T-helper 9 cell (primary cell): ENCODE results near the gene MPZL3.

ENCODE experiments used
- DNase-seq: peaks from one replicate; pipeline ENCODE4 v3.0.0-alpha.2; 2020

Gene MPZL3

DNA sequence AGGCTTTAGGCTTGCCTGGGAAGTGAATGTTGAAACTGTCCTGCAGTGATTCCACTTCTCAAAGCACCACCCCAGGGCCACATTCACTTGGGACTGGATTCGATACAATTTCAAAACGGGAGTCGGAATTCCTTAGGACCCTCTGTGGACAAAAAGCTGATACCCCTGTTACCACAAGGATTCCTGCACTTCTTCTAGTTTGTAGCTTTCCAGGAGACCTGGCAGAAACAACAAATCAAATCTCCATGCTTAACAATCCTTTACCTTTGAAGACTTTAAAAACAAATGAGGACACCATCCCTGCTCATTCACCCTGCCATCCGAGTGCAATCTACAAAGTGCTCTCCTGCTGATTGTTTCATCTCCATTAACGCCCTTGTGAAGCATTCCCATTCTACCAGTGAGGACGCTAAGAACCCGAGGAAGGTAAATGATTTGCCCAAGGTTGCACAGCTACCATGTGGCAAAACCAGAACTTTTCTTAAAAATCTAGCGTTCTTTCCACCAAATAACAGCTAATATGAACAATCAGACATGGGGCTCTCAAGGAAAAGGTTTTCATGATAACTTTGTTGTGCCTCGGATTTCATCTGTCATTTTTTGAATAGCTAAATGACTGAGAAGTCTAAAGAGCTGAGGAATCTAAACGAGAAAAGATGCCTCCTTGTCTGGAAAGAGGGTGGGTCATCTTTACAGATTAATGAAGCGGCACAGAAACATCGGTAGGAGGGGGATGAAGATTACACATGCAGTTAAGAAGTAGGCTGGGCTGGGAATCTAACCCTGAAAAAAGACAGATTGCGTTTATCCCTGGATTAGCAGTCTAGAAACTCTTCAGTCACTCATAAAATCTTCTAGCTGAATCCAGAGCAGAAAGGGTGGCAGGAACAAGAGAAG is 12.7 kb upstream of the MPZL3 start:
- no peak for DNase-seq

DNA sequence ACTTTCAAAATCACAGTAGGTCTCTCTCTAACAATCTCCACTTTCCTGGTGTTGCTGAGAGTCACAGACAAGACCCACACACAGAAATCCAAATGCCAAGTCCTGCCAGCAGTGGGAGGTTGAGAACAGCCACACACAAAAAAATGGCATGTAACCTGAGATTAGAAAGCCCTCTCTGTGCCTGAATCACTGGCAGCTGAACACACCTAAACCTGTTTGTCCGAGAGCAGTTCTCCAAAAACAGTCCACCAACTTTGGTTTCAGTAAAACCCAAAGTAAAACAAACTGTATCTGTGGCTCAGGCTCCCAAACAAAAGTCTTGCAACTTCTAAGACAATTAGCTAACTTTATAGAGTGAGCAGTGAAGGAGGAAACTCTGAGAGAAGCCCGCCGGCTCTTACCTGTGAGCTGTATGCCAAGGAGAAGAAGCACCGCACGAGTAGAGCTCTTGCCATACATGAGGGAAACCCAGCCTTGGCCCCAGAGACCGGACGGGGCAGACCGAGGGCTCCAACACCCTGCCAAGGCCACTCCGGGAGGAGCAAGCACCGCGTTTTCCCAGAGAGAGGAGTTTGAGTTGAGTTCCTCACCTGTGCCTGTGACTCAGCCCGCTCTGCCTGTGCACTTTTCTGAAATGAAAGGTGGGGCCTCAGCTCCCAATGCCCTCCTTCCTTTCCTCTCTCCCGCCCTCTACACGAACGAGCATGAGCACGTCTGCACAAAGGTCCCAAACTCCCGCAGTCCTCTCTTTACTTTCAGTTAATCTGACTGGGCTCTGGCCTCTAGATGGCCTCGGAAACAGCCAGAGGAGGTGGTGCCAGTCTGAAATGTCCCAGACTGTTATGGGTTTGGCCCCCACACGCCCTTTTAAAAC is 11.8 kb upstream of the MPZL3 start, which contains the start of gene MPZL2:
Gene MPZL2, minus strand, starts transcription at position 603 of the 874 bp plus-strand sequence. Its CDS starts 144 bp downstream, at position 459.
- no peak for DNase-seq

DNA sequence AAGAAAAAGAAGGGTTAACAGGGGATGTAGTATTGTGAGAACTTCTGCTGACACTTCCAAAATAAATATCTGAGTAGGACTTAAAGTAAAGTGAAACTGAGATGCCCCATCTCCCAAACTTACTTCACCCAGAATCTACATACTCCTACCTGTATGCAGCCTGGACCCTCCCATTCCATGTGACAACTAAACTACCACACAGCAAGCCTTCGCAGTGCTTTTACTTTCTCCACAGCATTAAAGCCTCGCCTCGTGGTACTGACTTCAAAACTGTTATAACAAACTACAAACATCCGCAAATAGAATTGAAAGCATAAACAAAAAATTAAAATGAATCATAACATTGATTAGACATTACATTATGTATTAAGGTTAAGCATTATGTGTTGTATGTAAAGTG is 10.9 kb upstream of the MPZL3 start:
- DNase-seq = no peak

DNA sequence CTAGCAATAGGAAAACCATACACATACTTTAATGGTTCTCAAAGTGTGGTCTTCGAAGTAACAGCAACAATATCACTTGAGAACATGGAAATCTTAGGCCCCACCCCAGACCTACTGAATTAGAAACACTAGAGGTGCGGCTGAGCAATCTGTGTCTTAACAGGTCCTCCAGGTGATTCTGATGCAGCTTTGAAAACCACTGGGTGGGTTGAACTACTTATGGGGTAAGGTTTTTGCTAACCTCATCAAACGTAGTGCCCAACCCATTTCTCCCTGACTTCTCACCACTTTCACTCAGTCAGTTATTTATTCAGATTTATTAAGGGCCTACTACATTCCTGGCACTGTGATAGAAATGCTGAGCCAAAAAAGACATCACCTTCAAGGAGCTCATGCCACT is 8.2 kb upstream of the MPZL3 start:
- no peak for DNase-seq

DNA sequence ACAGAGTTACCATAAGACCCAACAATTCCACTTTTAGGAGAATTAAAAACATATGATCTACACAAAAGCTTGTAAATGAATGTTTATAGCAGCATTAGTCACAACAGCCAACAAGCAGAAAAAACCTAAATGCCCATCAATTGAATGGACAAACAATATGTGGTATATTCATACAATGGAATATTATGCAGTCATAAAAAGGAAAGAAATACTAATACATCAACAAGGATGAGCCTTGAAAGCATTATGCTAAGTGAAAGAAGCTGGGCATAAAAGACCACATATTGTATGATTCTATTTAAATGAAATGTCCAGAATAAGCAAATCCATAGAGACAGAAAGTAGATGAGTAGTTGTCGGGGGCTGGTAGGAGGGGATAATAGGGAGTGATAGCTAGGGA is 7.0 kb upstream of the MPZL3 start:
- DNase-seq = no peak

DNA sequence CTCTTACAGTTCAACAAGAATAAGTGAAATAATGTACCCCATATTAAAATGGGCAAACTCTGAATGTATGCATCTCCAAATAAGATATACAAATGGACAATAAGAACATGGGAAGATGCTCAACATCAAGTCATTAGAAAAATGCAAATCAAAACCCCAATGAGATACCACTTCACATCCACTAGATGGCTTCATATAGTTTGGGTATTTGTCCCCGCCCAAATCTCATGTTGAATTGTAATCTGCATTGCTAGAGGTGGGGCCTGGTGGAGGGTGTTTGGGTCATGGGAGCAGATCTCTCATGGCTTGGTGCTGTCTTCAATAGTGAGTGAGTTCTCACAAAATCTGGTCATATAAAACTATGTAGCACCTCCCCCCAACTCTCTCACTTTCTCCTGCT is 6.2 kb upstream of the MPZL3 start:
- no peak for DNase-seq

DNA sequence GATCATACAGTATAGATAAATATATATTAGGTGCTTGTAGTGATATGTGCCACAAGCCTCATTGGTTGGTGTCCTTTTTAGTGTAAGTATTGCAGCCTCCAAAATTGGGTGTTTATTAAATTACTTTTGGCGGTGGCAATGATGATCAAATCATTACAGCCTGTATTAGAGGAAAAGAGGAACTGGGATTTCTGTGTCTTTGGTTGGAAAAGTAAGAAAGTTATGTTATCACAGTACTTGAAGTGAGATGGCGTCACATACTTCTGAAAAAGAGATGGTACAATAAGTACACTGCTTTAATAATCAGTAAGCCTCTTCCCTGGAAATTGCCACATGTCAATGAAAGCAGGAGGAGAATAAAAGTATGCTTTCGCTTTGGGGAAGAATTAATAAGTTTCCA is 523 bp upstream of the MPZL3 start:
- DNase-seq = no peak

DNA sequence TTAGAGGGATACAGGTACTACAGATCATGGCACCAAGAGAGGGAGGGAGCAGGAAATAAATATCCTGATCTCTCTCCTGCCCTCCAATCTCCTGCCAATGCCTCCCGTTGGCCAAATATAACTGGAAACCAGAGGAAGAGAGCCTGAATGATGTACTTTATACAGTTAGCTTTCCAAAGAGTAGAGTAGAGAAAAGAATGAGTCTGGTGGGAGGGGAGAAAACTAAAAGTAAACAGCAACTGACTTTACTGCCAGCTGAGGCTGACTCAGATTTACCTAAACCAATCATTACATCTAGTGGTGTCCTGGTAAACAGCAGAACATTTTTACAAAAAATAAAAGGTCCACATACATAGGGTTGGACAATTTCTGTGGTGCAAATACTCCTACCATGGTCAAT is 5.1 kb downstream of the MPZL3 start:
- no peak for DNase-seq

DNA sequence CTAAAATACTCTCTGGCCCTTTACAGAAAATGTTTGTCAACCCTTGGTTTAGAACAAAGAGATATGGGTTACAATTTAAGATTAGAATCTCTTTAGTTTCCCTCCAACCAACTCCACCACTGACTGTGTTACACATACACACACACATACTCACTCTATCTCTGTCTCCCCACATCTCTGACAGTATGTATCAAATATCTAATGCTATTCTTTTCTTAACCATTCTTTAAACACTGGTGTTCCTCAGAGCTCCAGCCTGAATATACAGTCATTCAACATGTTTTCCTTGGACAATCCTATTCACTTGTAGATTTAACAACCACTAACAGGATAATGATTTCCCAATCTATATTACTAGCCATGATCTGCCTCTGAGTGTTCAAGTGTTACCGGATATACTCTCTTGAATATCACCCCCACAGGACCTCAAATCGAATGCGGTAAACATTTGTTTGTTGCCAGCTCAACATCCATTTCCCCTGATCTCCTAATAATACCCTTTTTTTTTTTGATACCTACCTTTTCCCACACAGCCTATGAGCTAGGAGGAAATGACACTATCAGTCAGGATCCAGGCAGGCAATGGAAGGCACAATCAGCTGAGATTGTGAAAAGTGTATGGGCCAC is 6.1 kb downstream of the MPZL3 start:
- no peak for DNase-seq

DNA sequence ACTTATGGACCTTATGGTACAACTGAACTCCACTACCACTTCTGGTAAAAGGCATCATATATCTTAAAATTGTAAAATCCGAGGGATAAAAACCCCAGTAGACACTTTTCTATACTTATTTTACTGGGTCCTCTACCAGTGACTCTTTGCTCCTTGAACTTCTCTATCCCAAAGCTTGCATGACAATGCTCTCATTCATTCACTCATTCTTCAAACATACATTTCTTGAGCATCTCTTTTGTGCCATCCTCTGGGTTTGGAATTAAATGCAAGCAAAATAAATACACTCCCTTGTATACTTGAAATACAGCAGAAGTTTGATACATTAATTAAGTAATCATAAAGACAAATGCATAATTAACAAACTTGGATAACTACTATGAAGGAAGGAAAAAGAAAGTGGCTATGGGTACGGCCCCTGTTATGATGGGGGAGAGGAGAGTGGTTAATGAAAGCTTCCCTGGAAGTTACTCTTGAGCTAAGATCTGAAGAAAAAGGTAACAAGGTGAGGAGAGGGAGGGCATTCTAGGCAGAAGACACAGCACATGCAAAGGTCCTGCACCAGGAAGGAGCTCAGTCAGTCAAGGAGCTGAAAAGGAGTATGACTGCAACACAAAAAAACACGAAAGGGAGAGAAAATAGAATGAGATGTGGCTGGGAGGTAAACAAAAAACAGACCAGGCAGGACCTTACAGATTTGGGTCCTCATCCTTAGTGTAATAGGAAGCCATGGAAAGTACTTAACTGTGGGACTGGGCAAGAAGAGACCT is 8.0 kb downstream of the MPZL3 start:
- no peak for DNase-seq

DNA sequence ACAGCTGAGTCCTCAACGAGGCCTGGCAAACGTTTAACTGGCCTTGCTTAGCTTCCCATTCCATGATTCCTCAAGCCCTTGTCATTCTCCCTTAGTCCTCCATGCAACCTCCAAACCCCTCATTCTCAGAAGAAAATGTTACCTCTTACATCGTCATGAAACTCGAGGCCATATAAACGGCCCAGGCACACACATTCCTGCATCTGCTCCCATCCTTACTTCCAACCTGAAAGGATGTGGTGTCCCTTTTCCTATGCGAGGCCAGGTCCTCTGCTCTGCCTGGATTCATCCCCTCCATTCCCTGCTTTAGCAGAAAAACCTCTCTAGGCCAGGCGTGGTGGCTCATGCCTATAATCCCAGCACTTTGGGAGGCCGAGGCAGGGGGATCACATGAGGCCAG is 9.0 kb downstream of the MPZL3 start:
- DNase-seq = no peak

DNA sequence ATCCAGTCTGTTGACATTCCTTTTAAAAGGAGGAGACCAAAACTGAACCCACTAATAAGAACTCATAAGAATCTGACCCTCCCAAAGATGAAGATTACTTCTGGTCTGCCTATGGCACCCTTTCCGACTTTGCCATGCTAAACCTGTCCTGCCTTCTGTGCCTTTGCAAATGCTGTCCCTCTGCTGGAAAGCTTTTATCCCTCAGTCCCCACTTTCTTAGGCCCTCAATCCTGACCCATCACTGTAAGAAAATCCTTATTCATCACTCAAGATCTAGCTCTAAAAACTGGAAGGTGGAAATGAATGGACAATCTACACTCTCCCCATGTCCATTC is 10.4 kb downstream of the MPZL3 start:
- no peak for DNase-seq

DNA sequence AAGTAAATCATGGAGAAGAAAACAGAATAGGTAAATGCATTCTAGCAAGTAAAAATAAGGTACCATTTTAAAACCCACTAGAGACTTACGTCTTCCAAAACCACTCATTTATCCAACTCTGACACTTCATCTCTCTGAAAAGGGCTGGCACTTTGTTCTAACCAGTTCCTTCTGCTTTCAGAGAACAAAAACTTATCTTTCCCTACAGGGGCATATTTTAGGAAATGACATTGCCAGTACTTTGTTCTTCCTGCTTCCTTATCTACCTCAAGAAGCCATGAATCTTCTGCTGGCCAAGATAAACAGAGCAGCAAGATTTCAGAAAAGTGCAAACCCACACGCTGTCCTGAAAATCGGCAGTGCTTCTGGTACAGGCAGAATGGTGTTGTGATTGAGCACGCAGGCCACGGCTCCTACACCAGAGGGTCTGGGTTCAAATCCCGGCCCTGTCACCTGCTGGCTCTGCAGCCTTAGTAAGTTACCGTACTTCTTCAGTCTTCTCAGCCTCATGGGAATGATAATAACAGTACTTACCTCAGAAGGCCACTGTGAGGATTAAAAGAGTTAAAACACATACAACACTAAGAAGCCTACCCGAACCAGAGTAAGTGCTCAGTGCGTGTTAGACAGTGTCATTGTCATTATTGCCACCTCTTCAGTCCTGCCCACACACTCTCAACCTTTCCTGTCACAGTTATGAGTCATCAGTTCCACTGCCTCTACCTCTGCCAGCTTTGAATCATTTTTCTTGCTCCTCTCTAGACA is 11.0 kb downstream of the MPZL3 start:
- DNase-seq = peak; percentile 43

DNA sequence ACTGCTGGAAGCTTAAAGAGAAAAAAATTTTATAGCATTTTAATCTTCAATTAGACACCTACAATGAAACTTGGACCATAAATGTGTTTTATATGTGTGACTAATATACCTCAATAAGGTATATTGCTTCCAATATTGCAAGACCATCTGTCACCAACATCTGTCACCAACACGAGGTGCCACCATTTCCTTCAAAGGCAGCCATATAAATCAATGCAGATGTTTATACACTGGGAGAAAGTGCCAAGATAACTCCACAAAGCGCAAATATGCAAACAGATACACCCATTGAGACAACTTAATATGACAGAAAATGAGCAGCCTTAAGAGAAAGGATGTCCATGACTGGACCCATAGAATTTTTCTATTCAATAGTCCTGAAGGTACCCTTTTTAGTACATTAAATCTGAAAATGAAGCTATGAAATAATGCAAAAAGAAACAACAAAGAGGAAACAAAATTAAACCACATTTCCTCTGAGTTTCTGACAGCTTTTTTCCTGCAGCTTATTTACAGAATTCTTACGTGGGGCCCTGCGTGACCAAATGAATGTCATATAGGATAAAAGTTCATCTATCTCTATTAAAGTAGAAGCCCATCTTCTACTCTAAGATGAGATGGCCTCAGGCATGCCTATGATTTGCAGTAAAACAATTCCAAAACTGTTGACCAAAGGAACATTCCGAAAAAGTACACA is 12.5 kb downstream of the MPZL3 start:
- DNase-seq = no peak

DNA sequence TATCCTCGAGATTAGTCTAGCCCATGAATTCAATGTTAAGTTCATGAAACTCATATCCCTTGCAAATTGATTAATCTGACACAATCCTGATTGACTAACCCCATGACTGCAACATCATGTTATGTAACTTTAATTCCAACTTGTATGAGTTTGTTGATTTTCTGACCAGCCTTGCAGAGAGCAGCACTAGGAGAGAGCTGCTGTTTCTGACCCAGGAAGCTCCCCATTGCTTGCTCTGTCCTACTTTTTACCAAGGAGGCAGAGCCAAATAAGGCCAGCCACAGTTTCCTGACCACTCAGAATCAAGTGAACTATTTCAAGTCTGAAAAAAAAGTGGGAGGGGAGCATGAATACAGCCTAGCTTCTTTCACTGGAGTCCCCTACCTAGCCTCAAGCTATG is 13.2 kb downstream of the MPZL3 start:
- no peak for DNase-seq

DNA sequence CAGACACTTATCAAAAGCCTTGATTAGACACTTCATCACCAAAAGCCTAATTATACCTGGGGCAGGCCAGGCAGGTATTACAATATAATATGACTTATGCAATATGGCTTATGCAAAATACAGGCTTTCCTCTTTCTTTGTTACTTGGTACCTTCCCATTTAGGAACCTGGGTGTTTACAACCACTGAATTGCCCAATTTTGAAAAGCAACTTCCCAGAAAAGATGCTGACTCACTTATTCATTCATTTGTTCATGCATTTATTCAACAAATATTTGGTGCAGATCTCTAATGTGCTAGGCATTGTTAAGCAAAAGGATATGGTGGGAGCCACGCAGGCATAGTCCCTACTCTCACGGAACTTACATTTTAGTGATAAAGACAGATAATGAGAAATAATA is 13.7 kb downstream of the MPZL3 start:
- no peak for DNase-seq

DNA sequence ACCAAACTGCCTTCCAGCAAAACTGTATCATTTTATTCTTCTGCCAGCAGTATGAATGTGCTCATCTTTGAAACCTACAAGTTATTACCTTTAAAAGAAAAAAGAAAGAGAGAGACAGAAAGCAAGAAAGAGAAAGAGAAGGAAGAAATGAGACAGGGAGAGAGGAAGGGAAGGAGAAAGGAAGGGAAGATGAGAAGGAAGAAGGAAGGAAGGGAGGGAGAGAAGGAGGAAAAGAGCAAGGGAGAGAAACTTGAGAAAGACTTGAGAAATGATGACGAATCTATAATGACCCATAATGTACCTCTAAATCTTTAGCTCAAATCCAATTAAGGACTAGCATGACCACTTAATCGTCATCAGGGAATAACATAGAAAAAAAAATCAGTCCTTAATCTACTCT is 16.0 kb downstream of the MPZL3 start:
- DNase-seq = no peak

DNA sequence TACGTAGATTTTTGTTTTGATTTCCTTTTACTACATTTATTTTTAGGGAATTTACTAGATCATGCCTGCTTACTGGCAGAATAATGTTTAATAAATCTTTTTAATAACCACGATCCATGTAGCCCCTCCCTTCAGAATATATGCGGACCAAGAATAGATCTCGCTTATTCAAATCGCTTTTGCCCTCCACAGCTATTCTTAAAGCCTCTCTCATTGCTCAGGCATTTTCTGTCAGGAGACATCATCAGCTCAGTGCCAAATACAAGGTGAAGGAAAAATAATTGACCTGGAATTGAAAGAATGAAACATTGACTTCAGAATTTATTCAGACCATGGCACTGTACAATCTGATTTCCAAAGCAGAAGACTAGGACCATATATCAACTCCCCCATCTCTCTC is 17.3 kb downstream of the MPZL3 start:
- no peak for DNase-seq

DNA sequence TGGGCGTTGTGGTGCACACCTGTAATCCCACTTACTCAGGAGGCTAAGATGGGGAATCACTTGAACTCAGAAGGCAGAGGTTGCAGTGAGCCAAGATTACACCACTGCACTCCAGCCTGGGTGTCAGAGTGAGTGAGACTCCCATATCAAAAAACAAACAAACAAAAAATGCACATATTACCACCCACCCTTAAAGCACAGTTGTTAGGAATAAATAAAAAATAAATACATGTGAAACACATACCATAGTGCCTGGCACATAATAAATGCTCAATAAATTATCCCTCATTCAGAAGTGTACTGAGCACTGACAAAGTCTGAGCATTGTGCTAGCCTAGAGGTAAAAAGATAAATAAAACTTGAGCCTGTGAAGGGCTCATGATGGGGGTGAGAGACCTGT is 18.3 kb downstream of the MPZL3 start:
- no peak for DNase-seq

DNA sequence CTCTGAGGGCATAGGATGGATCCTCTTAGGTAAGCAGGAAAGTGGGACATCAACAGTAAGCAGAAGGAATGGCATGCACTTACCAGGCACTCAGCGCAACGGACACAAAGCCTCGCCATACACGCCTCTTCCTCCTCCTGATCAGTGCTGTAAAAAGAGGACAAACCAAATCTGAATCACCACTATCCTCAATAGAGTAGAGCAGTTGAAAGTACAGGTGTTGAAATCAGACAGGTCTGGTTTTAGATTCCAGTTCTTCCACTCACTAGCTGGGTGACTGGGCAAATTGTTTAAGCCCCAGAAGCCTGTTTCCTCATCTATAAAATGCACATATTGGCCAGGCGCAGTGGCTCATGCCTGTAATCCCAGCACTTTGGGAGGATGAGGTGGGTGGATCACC is 18.8 kb downstream of the MPZL3 start:
- no peak for DNase-seq

DNA sequence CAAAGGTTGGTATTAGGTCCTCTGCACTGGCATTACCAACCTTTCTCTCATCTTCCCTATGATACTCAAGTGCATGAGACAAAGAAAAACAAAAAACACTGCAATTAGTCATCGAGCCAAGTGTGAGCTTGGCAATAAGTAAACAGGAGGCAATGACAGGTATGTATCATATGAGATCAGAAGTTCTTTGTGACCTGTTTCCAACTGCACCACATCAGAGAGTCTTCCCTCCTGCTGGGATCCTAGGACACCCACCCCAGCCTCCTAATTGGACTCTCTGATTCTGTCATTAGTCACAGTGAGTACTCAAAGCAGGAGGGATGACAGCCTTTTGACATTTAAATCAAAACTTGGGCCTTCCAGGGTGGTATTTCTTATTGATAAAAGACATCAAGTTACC is 19.5 kb downstream of the MPZL3 start:
- DNase-seq = no peak
